ENCODE measurements around the gene SRSF2. TPM values are rescaled to one million over a fixed set of nuclear protein-coding genes. Genes with fewer than 3 reads are reported as not detected.
"Not testable (repeated sequence)": the region's sequence is repeated elsewhere in the genome, so short reads cannot be mapped to it uniquely, and the experiment has no call there.

SRSF2 gene
- total RNA-seq, 4 donors from 2014 or later: 127 to 753 (median 167) TPM

DNA sequence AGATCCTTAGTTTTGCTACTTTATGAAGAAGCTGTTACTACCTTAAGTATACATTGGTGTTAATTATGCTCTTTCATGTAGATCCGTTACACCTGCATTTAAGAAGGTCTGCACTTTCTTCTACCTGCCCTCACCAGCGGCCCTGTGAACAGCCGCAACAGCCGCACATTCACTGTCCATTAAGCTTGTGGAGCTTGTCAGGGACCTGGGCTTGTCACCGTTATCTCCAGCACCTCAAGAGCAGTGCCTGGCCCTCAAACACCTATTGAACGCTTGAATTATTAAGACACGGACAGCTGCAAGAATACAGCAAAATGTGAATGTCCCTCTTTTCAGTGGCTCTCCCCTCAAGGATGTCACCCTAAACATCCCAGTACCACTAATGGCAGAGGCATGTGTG, 23.4 kb downstream of the SRSF2 start:
- DNase-seq: no peak

DNA sequence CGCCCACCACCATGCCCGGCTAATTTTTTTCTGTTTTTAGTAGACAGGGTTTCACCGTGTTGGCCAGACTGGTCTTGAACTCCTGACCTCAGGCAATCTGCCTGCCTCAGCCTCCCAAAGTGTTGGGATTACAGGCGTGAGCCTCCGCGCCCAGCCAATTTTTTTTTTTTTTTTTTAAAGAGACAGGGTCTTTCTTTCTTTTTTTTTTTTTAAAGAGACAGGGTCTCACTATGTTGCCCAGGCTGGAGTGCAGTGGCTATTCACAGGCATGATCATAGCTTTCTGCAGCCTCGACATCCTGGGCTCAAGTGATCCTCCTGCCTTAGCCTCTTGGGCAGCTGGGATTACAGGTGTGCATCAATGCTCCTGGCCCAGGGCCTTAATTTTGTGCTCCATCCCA, 24.8 kb downstream of the SRSF2 start:
- not testable (repeated sequence) for H3K27me3 ChIP-seq, H3K4me3 ChIP-seq, H3K9me3 ChIP-seq, DNase-seq, H3K36me3 ChIP-seq
- intact Hi-C loops (cut with DNase I; ENCODE audit: low total_unique reads): loop anchor here (10.0 kb wide), 1 partner anchor 158 kb away; no protein-coding TSS in a partner anchor
- H3K4me1 ChIP-seq: peaks cover 0 to 10% of the 10 kb centered on the region in 2 donors
- H3K27ac ChIP-seq: peak overlapping the region in 1 of 2 donors; percentile 85

More for the DNA sequence above, 23.4 kb downstream of the SRSF2 start:
- intact Hi-C loops (cut with DNase I; ENCODE audit: low total_unique reads): loop anchor here (10.0 kb wide), 1 partner anchor 159 kb away; no protein-coding TSS in a partner anchor
- no peaks in the 10 kb centered on the region for H3K27me3 ChIP-seq
- no peak for TF ChIP-seq POLR2A (IDR thresholded peaks at IDR 0.05)
- TF ChIP-seq, protein P1, sequence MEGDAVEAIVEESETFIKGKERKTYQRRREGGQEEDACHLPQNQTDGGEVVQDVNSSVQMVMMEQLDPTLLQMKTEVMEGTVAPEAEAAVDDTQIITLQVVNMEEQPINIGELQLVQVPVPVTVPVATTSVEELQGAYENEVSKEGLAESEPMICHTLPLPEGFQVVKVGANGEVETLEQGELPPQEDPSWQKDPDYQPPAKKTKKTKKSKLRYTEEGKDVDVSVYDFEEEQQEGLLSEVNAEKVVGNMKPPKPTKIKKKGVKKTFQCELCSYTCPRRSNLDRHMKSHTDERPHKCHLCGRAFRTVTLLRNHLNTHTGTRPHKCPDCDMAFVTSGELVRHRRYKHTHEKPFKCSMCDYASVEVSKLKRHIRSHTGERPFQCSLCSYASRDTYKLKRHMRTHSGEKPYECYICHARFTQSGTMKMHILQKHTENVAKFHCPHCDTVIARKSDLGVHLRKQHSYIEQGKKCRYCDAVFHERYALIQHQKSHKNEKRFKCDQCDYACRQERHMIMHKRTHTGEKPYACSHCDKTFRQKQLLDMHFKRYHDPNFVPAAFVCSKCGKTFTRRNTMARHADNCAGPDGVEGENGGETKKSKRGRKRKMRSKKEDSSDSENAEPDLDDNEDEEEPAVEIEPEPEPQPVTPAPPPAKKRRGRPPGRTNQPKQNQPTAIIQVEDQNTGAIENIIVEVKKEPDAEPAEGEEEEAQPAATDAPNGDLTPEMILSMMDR (IDR thresholded peaks at IDR 0.05): no peak
- H3K27ac ChIP-seq: no peak overlapping the region
- H3K4me1 ChIP-seq: peaks cover 0 to 8% of the 10 kb centered on the region in 2 donors
- no peaks in the 10 kb centered on the region for H3K36me3 ChIP-seq
- H3K4me3 ChIP-seq: no peak overlapping the region
- no peaks in the 10 kb centered on the region for H3K9me3 ChIP-seq

DNA sequence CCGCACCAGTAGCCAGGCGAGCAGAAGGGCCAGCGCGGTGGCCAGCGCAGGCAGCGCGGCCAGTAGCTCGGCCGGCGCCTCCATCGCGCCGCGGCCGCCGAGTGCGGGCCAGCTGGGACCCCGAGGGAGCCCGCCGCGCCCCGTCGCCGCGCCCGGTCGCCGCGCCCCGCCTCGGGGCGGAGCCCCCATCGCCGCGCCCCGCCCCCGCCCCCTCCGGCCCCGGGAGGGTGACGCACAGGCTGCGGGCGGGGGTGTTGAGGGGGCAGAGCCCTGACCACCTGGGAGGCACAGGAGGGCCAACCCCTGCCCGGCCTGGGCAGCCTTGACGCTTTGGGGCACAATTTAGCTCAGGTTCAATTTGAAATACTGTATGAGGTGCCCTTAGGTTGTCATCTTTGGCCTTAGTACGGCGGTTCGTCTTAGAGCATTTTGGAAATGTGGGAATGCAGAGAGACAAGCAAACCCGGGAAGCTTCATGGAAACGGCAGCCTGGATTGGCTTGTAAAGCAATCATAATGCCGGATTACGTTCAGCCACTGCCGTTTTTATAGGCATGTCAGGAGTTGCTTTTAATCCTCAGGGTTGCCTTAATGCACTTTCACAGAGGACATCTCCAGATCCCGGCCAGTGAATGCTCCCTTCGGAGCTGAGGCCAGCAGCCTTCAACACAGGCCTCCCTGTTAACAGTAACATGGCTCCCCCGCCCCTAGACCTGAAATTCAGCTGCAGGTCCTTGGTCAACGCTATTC, 26.1 kb downstream of the SRSF2 start, which contains the start of gene MXRA7:
Gene MXRA7, minus strand, starts transcription at position 103 of the 749 bp plus-strand sequence. Its CDS starts 19 bp downstream, at position 84.
- Histone ChIP-seq H3K27ac (peak within 1 kb of the TSS; percentile 85 to 96), H3K4me1 (peaks cover 0 to 10% of the 10 kb centered on the region in 2 donors), H3K9me3 (no peaks in the 10 kb centered on the region), H3K27me3 (no peaks in the 10 kb centered on the region), H3K36me3 (no peaks in the 10 kb centered on the region), H3K4me3 (peak within 1 kb of the TSS; percentile 61 to 77)
- DNase-seq: peak; percentile 82 to 86
- TF ChIP-seq, protein P1 (IDR thresholded peaks at IDR 0.05): no peak
- no peak for TF ChIP-seq POLR2A (IDR thresholded peaks at IDR 0.05)
- intact Hi-C loops (cut with DNase I; ENCODE audit: low total_unique reads): loop anchor here (10.0 kb wide), 1 partner anchor 156 kb away; no protein-coding TSS in a partner anchor

DNA sequence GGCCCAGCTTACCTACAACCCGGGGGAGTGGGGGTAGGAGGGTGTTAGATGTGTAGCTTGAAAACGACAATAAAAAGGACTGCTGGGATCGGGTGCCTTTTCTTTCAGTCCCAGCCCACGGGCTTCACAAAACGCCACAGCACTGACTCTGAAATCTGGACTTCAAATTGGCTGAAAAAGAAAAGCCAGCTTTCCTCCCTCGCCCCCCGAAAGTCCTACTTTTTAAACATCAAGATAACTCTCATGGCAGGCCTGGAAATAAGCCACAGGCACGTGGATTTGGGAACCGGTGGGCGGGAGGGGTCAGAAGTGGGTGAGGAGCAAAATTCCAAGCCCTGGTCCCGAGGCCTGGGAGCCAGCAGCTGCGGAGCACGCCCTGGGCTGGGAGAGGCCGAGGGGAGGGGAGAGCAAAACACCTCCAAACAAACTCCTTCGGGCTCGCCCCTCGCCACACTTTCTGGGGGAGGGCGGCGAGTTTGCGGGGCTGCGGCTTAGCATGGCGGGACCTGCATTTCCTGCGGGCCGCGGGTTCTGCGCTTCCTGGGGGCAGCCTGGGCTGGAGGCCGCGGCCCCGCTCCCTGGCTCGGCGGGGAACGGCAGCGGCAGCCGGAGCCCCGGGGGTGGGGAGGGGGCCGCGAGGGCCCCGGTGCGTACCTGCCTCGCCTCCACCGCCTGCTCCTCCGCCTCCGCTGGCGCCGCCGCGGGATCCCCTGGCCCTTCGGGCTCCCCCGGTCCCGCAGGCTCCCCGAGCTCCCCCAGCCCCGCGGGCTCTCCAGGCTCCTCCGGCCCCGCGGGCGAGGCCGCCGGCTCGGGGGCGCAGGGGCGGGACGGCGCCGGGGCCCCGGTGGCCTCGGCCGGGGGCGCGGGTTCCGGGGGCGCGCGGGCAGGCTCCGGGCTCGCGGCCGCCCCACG, 26.9 kb downstream of the SRSF2 start:
- TF ChIP-seq POLR2A (IDR thresholded peaks at IDR 0.05): peak in 1 of 2 donors; percentile 20
- TF ChIP-seq, protein P1 (IDR thresholded peaks at IDR 0.05): peak in 1 of 4 experiments; percentile 8
- intact Hi-C loops (cut with DNase I; ENCODE audit: low total_unique reads): loop anchor here (10.0 kb wide), 1 partner anchor 155 kb away; no protein-coding TSS in a partner anchor
- not testable (repeated sequence) for H3K9me3 ChIP-seq, H3K36me3 ChIP-seq, H3K27me3 ChIP-seq
- H3K4me1 ChIP-seq: peaks cover 0 to 10% of the 10 kb centered on the region in 2 donors
- peak; percentile 40 to 50 for DNase-seq
- H3K27ac ChIP-seq: peak overlapping the region; percentile 85 to 96
- peak overlapping the region; percentile 61 to 77 for H3K4me3 ChIP-seq

DNA sequence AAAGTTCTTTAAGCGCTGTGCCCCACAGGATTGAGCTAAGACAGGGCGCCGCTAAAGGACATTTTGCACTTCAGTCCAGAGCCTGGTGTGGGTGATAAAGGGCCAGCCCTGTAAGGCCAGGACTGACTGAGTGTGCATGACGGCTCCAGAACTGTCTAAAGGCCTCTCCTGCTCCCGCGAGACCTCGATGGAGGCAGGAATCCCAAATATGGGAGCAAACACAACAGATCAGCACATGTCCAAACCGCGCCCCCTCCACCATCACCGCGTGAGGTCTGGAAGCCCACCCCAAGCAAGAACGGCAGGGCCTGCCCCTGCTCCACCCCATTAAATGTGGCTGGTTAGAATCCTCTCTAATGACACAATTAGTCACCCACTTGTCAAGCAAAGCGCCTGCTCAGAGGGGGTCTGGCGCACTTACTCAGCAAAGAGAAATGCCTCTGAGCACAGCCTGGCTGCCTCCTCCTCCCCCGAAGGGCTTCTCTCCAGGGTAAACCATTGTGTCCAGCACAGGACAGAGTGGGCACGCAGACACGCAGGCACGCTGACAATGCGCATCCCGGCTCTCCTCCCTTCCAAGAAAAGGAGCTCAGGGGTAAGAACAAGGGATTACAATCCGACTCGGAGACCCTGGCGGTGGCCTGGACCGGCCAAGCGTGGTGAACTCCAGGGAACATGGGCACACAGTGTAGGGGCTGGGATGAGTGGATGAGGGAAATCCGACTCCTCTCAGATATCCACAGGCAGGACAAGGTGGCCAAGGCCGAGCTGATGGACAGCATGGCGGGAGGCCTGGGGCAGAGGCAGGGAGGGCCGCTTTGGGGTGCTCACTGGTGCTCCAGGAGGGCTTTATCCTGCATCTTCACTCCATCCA, 27.8 kb downstream of the SRSF2 start:
- Histone ChIP-seq H3K27me3 (no peaks in the 10 kb centered on the region), H3K27ac (peak overlapping the region; percentile 85 to 96), H3K4me1 (peaks cover 0 to 10% of the 10 kb centered on the region in 2 donors), H3K36me3 (no peaks in the 10 kb centered on the region), H3K9me3 (no peaks in the 10 kb centered on the region), H3K4me3 (peak overlapping the region; percentile 61 to 77)
- TF ChIP-seq POLR2A (IDR thresholded peaks at IDR 0.05): peak; percentile 51 to 64
- TF ChIP-seq, protein P1 (IDR thresholded peaks at IDR 0.05): no peak
- peak; percentile 91 to 95 for DNase-seq
- intact Hi-C loops (cut with DNase I; ENCODE audit: low total_unique reads): no loop called here

Measured in uterus (tissue), 4 donors.